ENCODE measurements around the gene ZNF439.

GRCh38 chr19:11881151-11881800, 32.8 kb downstream of the ZNF439 start:
- TF ChIP-seq EZH2 (IDR thresholded peaks at IDR 0.05; ENCODE audit: borderline replicate concordance, insufficient read depth, low read depth, low read length, poor library complexity, severe bottlenecking) (no peak), CTCF (IDR thresholded peaks at IDR 0.05) (peak; percentile 77)
